Lower leg skin (tissue), 3 donors: ENCODE data around the gene RGS18.

Experiments used
- POLR2A ChIP-seq, 2 donors: fragments of 450-650 bp; IDR thresholded peaks; one replicate each; pipeline ENCODE4 v1.6.1; 2016 to 2017; ENCODE audit warnings: antibody characterized with exemption in 2 of 2, mild to moderate bottlenecking in 1 of 2, moderate library complexity in 1 of 2
- TF ChIP-seq, protein P1 (sequence below), 3 donors: fragments of 450-650 bp; IDR thresholded peaks; one replicate each; pipeline ENCODE4 v1.5.1; 2016; ENCODE audit warnings: antibody characterized with exemption in 3 of 3, mild to moderate bottlenecking in 3 of 3, moderate library complexity in 2 of 3

DNA sequence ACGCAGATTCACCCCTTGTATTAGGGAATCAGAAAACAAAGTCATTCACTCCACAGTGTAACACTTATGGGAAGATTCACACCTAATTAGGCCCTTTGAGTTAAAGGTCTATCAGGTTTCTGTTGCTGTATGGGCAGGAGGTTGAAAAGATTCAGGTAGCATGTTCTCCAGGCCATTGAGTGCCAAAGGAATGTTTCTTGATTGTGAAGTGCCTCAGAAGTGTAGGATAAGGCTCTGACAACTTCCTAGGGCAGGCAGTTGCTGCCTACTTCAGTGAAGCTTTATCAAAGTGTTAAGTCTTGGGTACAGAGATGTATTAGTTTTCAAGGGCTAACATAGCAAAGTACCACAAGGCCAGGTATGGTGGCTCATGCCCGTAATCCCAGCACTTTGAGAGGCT lies 48.7 kb upstream of the RGS18 start:
- TF ChIP-seq POLR2A (IDR thresholded peaks at IDR 0.05), result no peak
- TF ChIP-seq, protein P1, sequence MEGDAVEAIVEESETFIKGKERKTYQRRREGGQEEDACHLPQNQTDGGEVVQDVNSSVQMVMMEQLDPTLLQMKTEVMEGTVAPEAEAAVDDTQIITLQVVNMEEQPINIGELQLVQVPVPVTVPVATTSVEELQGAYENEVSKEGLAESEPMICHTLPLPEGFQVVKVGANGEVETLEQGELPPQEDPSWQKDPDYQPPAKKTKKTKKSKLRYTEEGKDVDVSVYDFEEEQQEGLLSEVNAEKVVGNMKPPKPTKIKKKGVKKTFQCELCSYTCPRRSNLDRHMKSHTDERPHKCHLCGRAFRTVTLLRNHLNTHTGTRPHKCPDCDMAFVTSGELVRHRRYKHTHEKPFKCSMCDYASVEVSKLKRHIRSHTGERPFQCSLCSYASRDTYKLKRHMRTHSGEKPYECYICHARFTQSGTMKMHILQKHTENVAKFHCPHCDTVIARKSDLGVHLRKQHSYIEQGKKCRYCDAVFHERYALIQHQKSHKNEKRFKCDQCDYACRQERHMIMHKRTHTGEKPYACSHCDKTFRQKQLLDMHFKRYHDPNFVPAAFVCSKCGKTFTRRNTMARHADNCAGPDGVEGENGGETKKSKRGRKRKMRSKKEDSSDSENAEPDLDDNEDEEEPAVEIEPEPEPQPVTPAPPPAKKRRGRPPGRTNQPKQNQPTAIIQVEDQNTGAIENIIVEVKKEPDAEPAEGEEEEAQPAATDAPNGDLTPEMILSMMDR (IDR thresholded peaks at IDR 0.05), result no peak
